EH (cell line): ENCODE measurements around the gene DOHH.

ENCODE experiments used
- DNase-seq: peaks from one replicate; pipeline ENCODE4 v3.0.0-alpha.2; 2015; ENCODE audit warnings: low read depth

Gene DOHH

GRCh38 chr19:3477506-3477905 lies 23.0 kb downstream of the DOHH start:
- no peak for DNase-seq

- no peak for DNase-seq
These were observed 23.6 kb downstream of the DOHH start for GRCh38 chr19:3476830-3477229.

GRCh38 chr19:3475449-3475848 lies 25.0 kb downstream of the DOHH start:
- no peak for DNase-seq

- no peak for DNase-seq
These were observed 25.9 kb downstream of the DOHH start for GRCh38 chr19:3474614-3475013.

- no peak for DNase-seq
These were observed 26.5 kb downstream of the DOHH start for GRCh38 chr19:3474010-3474409.

GRCh38 chr19:3471954-3472655 lies 28.4 kb downstream of the DOHH start:
- peak; percentile 34 for DNase-seq

GRCh38 chr19:3470500-3471128 lies 29.9 kb downstream of the DOHH start:
- DNase-seq, result peak; percentile 30

GRCh38 chr19:3469638-3470499 lies 30.6 kb downstream of the DOHH start:
- DNase-seq, result no peak

GRCh38 chr19:3468211-3468610 lies 32.3 kb downstream of the DOHH start:
- DNase-seq, result no peak

- no peak for DNase-seq
These were observed 32.9 kb downstream of the DOHH start for GRCh38 chr19:3467437-3468198.

GRCh38 chr19:3466635-3467034 lies 33.8 kb downstream of the DOHH start:
- no peak for DNase-seq

GRCh38 chr19:3465552-3465951 lies 34.9 kb downstream of the DOHH start:
- DNase-seq, result no peak

- DNase-seq, result no peak
These were observed 35.8 kb downstream of the DOHH start for GRCh38 chr19:3464587-3465235.

GRCh38 chr19:3463714-3464586 lies 36.5 kb downstream of the DOHH start:
- DNase-seq, result no peak

GRCh38 chr19:3462991-3463713 lies 37.3 kb downstream of the DOHH start:
- DNase-seq, result no peak

- DNase-seq, result no peak
These were observed 40.4 kb downstream of the DOHH start for GRCh38 chr19:3459965-3460582.

GRCh38 chr19:3459089-3459881 lies 41.2 kb downstream of the DOHH start:
- DNase-seq, result peak; percentile 91

GRCh38 chr19:3458229-3459088 lies 42.0 kb downstream of the DOHH start:
- peak; percentile 59 for DNase-seq
